ENCODE measurements around the gene C20orf204.

The C20orf204 gene

DNA sequence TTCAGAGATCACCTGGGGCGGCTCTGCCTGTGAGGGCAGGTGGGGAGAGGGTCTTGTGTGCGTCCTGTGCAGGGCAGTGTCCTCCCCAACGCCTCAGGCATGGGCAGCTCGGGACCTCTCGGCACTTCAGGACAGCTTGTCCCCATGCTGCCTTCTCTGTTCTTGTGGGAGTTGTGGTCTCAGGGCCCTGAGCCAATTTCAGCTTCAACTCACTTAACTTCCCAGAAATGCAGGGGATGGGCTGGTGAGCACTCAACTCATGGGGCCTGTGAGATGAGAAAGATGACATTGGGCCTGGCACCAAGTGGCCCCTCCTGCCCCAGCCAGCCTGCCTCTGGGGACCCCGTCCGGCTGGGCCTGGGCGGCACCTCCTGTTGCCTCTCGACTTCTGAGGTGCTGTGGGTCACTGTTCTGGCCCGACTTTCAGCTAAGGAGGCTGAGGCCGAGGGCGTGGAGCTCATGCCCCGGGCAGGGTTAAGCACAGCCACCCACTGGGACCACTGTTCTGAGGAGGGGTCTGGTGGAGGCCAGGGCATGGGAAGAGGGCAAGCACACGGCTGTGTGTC, 36.6 kb downstream of the C20orf204 start:
- no peak for DNase-seq

DNA sequence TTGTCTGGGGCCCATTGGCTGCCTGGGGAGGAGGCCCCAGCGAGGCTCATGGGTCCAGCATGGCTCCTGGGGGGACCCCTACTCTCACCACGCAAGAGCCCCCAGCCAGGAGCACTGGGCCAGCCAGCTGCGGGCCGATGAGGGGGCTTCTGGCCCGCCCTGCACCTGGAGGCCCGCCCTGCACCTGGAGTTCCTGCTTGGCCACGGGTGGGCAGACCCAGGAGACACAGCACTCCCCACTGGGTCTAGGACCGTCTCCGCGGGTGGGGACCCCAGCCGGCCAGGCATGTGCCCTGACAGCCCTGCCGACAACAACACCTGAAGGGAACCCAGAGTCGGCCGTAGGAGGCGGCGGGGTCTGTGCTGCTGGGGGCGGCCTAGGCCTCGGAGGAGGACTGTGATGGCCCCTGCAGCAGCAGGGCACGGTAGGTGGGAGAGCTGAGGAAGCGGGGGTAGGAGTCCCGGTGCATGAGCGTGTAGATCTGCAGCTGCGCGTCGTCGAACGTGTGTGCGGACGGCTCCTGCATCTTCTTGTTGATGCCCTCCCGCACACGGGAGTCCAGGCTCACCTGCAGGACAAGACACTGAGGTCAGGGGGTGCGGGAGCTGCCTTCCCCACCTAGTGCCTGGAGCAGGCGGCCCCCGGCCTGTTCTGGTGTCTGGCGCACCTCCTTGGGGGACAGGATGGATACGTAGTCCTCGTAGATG, 37.6 kb downstream of the C20orf204 start:
- DNase-seq: no peak

DNA sequence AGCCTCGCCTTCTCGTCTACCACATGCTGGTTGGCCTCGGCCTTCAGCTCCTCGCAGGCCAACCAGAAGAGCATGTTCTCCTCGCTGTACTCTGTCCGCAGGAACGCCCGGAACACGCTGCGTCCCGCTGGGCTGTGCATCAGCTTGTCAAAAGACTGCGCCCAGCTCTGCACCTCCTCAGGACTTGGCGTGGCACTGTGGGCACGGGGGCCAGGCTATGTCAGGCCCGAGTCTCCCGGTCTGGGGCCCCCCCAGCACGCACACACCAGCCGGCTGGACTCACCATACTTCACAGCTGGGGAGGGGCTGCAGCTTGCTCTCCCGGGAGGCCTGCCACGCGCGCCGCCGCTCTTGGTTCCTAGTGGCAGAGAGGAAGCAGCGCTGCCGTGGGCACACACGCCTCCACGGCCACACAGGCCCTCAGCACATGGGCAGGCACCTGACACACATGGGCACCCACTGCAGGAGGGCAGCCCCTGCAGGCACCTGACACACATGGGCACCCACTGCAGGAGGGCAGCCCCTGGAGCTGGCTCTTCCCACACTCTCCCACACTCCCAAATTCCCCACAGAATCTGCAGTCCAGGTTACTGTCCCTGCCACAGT, 38.3 kb downstream of the C20orf204 start:
- DNase-seq: no peak

DNA sequence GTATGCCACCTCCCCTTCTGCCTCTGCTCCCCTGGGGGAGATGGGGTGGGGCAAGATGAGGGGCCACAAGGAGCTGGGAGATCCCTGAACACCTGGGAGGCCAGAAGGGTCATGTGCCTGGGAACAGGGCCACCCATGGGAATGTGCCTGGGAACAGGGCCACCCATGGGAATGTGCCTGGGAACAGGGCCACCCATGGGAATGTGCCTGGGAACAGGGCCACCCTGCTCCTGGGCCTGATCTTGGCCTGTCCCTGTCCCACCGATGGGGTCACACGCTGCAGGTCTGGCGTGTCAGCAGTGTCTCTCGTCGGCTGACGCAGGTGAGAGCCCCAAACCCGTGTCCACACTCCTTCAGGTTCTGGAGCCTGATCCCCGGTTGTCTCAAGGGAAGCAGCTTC, 39.0 kb downstream of the C20orf204 start:
- no peak for DNase-seq

DNA sequence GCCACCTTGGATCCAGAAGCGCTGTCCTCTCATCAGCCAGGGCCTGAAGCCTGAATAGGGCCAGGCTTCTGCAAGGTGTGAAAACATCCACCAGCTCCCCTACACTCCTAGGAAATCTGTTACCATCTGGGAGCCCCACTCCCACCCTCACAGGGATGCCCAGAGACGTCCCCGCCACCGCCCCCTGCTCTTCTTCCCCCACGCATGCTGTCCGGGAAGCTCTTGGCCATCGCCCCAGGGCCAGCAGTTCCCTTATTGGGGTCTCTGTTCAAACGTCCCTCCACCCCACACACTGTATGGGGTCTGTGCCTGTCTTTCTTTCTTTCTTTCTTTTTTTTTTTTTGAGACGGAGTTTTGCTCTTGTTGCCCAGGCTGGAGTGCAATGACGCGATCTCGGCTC, 39.6 kb downstream of the C20orf204 start:
- DNase-seq: no peak

DNA sequence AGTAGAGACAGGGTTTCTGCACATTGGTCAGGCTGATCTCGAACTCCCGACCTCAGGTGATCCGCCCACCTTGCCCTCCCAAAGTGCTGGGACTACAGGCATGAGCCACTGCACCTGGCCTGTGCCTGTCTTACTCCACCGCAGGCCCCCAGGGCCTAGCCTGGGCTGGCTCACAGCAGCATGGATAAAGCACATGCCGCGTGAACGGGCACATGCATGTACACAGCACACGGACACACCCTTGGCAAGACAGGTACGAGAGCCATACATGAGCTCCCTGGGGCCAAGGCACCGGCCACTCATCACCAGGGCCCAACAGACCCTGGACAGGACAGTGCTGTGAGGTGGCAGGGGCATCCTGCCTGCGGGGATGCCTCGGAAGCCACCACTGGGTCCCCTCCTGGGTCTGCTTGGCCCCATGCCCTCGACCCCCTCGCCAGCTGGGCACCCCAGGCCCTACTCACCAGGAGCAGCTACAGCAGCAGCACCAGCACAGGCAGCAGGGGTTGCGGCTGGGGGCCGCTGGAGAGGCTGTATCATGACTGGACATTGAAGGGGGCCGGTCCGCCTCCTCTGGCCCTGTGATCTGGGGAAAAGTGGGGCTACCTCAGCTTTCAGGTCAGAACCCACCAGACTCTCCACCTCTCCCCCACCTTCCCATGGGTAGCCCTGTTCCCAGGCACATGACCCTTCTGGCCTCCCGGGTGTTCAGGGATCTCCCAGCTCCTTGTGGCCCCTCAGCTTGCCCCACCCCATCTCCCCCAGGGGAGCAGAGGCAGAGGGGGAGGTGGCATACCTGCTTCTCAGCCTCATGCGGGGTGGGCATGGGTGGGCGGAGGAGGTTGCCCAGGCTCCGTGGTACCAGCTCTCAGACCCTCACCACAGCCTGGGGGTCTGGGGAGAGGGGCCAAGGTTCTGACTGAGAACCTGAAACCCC, 40.3 kb downstream of the C20orf204 start:
- DNase-seq: no peak

DNA sequence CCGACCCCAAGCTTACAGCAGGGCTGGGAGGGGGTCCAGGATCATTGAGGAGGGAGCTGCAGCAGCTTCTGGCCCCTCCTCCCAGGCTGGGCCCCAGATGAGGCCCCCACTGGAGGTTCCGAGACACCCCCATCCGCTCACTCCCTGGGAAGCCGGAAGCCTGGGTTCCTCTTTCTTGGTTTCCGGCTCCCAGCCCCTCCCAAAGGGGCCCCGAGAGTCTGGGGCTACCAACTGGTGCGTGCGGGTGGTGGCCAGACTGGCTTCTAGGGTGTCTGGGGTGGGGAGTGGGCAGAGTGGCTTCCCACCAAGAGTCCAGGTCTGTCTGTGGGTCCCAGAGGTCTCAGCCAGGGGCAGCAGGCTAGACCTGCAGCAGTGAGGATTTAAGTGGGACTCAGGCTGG, 41.1 kb downstream of the C20orf204 start:
- peak; percentile 64 for DNase-seq

DNA sequence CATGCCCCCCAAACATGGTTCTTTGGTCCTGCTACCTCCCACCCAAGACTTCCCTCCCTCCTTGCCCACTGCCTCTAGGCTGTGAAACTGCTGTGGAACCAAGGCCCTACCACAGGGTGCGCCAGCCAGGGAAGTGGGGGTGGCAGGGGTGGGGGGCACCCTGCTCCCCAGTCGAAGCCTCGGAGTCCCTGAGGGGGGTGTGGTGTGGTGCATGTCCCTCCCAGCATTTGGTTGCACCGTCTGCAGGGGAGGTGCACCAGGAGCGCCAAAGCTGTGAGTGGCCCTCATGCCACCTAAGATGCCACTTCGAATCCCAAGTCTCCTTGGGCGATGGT, 41.5 kb downstream of the C20orf204 start:
- no peak for DNase-seq

DNA sequence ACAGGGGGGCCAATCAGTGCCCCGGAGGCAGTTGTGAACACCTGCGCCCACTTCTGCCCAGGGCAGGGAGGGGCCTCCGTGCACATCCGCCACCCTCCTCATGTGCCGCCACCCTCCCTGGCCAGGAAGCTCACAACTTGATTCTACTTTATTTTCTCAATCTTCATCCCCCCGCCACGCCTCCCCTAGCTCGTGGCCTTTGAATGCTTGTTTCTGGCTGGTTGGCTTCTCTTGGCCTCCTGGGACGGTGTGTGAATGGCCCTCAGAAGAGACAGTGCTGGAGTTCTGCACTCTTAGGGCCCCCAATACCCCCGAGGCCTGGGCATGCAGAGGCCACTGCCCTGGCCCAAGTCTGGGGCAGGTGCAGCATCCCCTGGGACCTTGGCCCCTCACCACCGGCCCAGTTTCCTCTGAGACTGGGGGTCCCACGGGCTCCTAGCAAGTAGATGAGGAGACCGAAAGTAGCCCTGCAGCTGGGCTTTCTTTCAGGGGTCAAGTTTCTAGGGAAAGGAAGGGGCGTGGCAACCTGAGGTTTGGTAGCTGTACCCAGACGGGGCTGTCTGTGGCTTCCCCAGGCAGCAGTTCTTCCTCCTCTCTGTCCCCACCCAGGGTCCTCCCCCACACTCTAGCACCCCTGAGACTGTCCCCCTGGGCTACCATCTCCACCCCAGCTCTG, 42.0 kb downstream of the C20orf204 start:
- DNase-seq: peak; percentile 78

DNA sequence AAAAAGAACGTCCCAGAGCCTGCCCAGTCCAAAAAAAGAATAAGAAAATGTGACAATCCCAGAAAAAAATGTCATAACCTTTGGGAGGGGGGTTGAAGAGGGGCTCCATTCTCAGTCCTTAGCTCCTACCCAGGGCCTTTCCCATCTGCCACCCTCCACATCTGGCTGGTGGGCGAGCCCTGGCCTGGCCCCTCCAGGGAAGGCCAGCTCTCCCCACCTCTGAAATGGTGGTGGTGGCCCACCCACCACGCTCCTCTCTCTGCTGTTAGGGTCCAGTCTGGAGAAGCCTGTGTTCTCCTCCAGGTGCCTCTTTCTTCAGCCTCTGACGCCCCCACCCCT, 42.9 kb downstream of the C20orf204 start:
- DNase-seq: no peak

DNA sequence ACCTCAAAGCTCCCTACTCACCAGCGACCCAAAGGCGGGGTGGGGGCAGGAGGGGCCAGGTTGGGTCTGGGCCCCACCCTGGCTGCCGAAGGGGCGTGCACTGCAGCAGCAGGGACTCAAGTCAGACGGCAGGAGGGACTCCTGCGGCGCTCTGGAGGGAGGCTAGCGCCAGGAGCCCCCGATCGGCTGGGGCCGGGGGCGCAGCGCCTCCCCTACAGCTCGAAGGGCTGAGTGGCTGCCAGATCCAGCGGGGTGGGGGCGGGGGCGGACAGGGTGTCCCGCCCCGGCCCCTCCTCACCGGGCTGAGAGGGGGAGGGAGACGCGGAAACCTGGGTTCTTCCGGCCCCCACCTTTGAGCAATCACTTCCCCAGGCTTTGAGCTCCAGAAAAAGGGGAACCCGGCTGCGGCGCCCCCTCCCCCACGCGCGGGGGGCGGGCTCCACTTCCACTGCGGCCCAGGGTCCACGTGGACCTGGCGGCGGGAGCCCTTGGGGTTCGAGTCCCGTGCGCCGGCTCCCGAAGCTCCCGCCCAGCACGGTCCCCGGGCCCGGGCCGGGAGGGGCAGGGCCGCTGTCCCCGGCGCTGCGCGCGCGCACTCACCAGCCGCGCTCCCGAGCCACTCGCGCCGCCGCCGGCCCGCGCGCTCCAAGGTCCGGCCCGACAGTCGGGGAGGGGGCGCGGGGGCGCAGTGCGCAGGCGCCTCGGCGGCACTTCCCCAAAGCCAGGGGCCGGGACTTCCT, 43.5 kb downstream of the C20orf204 start, which contains the start of gene RGS19:
Gene RGS19, minus strand, starts transcription at position 246 of the 740 bp plus-strand sequence. CDS start 2,632 bp downstream, outside the sequence.
- DNase-seq: peak; percentile 85

DNA sequence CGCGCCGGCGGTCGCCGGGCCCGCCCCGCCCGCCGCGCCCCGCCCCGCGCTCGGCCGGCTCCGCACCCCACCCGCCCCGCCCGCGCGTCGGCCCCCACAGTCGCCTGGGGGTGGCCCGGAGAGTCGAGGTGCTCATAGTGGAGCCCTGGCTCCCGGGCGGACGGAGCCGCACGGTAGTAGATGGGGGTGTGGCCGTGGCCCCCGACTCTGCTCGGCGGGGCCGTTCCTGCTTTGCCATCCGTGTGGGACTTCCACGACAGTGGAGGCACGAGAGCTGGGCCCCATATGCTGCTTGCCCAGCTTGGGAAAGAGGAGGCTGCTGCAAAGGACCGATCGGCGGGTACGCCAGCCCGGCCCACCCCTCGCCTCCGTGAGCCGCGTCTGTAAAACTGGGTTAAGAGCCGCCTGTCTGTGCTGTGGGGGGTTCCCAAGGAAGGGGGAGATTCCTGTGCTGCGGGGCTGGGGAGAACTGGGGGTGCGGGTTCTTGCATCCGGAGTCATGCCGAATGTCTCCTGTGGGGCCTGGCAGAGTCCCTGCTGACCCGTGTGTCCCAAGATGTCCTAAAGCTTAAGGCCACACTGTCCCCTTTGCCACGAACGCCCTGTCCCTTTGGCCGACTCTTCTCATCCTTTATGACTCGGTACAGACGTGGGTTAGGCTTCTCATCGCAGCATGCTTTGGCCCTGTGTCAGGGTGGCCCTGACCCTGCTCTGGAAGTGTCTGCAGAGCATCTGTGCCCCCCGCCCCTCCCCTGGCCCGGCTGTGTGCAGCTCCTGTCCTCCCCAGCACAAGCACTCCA, 44.2 kb downstream of the C20orf204 start, which contains the start of gene OPRL1:
Gene OPRL1, plus strand, starts transcription at position 70 of the 800 bp plus-strand sequence. CDS start 12,639 bp downstream, outside the sequence.
- DNase-seq: no peak

DNA sequence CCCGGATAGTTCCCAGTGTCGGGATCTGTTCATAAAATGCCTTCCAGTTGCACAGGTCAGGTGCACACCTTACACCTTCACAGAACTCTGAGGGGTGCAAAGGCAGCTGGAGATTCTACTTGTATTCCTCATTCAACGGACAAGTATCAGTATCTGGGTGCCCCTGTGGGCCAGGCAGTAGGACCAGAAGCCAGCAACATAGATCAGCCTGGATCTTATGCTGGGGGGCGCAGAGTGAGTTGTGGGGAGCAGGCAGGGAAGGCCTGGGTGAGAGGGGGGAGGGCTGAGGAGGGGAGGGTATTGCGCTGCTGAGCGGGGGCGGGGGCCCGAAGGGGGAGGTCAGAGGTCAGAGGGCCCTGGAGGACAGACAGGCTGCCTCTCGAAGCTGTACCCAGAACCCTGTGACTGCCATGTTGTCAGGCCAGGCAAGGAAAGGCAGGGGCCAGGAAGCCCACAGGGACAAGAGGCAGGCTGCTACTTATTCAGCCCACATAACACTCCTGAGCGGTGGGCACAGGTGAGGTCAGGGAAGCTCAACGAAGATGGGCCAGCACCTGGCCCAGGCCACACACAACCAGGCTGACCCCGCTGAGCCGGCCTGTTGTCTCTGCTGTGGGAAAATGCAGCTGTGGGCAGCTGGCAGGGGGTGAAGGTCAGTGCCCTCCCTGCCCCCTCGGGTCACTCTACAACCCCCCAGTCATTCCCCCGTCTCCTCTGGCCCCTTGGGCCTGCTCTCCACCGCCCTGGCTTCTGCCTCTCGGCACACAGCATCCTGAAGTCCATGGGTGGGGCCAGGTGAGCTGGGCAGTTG, 45.0 kb downstream of the C20orf204 start:
- no peak for DNase-seq

DNA sequence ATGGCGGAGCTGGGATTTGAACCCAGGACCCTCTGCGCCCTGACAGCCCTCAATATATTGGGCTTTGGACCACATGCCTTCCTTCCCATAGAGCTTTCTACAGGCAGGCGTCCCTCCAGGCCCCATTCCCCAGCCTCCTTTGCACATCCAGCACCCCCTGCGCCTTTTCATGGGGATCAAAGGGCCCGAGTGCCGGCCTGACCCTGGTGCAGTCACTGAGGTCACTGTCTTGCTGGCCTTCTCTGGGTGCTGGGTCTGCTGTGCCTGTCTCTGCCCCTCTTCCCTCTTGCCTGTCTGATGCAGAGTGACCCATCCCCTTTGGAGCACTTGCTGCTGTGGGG, 45.6 kb downstream of the C20orf204 start:
- no peak for DNase-seq

DNA sequence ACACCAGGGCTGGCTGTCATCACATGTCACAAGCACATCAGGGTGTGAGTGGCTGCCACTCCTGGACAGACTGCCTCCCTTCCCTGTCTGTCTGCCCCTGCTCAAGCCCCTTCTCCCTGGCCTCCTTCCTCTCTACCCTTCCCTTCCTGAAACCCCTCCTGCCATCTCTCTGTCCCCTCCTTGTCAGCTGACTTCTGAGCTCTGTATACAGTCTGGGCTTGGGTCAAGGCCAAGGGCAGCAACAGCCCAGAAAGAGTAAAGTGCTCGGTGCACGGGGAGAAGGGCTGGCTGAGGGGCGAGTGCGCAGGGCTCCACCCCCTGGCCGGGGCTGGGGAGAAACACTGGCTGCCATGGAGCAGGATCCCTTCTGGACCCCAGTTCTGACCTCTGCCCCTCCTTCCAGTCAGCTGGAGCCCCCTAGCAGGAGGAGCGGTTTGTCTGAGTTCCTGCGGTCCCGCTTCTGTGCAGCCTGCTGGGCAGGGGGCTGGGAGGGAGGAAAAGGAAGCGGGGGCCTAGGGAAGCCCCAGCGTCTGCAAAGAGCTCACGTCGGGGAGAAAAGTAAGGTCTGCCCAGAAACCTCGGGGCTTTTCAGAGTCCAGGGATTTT, 46.2 kb downstream of the C20orf204 start:
- no peak for DNase-seq

DNA sequence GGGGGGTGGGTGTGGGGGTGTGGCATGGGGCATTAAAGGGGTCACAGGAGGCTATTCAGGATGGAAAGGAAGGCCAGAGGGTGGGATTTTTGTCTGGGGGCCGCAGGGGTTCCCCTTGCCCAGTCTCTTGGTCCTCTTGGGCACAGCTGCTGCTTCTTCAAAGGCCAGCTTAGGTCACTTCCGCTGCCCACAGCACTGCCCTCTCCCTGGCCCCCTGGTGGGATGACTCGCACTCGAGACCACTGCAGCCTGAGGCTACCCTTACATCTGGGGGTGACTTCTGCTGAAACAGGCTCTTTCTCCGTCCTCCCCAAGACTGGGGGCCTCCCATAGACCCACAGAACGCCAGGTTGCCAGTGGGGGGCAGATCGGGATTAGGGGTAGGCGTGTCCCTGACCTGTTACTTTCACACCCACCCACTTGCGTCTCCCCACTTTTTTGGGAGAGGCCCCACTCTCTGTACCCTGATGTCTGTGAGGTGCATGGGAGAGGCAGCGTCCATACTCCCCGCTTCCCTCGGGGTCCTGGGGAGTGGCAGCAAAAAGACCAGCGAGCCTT, 46.9 kb downstream of the C20orf204 start:
- no peak for DNase-seq

DNA sequence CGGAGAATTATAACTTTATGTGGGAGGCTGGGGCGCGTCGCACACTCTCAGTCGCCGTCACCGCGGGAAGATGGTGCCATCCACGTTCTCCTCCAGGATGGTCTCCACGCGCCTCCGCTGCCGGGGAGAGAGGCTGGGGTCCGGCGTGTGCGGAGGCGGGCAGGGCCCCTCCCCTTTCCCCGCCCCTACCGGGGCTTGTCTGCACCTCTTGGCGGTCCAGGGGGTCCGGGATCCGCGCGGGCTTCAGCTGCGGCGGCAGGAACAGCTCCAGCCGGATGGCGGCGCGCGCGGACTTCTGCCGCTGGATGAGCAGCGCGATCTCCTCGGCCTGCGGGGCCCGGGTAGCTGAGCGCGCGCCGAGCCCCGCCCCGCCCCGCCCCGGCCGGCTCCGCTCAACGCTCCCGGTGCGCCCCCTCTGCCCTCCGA, 47.4 kb downstream of the C20orf204 start:
- peak; percentile 81 for DNase-seq

DNA sequence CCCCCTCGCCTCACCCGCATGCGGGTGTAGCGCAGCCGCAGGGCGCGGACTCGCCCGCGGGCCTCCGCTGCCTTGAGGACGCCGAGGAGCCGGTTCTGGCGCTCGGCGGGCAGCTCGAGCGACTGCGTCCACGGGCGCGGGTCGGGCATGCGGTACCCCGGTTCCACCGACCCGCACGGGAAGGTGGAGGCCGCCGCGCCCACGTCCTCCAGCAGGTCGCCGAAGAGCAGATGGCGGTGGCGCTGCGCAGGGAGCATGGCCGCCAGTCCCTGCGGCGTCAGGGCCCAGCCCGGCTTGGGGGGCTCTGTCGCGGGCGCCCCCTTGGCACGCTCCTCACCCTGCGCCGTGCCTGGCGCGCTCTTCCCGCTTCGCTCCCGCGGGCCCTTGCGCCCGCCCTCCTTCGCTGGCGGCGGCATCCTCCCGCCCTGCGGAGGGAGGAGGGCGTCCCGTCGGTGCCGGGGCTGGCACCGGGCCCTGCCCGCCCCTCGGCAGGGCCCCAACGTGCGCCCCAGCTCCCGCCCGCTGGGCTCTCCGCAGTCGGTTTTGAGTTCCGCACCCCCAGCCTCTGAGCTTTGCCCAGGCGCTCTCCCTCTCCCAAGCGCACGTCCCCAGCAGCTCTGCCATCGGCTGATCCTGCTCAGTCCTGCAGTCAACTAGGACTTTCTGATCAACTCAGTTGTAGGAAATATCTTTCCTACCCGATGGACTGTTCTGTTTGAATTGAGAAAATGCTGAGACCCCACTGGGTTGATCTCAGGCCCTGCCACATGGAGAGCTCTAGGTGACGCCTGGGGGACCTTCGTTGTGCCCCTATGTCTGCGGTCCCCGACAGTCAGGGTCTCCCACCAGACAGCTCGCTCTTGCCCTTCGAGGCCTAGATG, 48.1 kb downstream of the C20orf204 start, which contains the start of gene LKAAEAR1:
Gene LKAAEAR1, minus strand, starts transcription at position 595 of the 881 bp plus-strand sequence. Its CDS starts 179 bp downstream, at position 416.
- no peak for DNase-seq
